SK-N-SH (cell line): Measurements from ENCODE around the gene C4B.
"Not testable (repeated sequence)": the region's sequence is repeated elsewhere in the genome, so short reads cannot be mapped to it uniquely, and the experiment has no call there.

Experiments
- EZH2phosphoT487 ChIP-seq: fragments of 200-600 bp; sonication (generic); IDR thresholded peaks from 2 replicates; pipeline ENCODE4 v1.6.1; 2017; ENCODE audit warnings: low read depth, mixed run types, mild to moderate bottlenecking, antibody characterized with exemption, moderate library complexity, borderline replicate concordance
- SIN3A ChIP-seq: IDR thresholded peaks from 2 replicates; pipeline ENCODE4 v1.6.1; 2012; ENCODE audit warnings: low read depth, mild to moderate bottlenecking, low read length, moderate library complexity, borderline replicate concordance
- TF ChIP-seq, protein P1 (sequence below): IDR thresholded peaks from 2 replicates; pipeline ENCODE4 v1.4.0; 2012; ENCODE audit warnings: low read depth, borderline replicate concordance
- TF ChIP-seq, protein P2 (sequence below): fragments of 200-600 bp; sonication (generic); IDR thresholded peaks from 2 replicates; pipeline ENCODE4 v1.6.1; 2017; ENCODE audit warnings: antibody characterized with exemption, mild to moderate bottlenecking, moderate library complexity

DNA sequence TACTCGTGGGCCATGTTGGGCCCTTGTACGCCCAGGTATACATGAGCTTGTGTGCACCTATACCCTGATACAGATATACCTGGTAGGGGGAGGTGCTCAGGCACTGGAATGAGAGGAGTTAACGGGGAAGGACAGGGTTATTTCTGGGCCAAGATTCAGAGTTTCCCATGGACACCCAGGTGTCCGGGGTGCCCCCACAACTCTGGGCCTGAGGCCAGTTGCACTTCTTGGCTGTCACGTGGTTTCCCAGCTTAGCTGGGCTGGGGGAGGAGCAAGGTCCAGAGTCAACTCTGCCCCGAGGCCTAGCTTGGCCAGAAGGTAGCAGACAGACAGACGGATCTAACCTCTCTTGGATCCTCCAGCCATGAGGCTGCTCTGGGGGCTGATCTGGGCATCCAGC, 32.9 kb upstream of the C4B start, which contains the start of gene C4A:
- not testable (repeated sequence) for TF ChIP-seq SIN3A, EZH2phosphoT487
- TF ChIP-seq, protein P1, sequence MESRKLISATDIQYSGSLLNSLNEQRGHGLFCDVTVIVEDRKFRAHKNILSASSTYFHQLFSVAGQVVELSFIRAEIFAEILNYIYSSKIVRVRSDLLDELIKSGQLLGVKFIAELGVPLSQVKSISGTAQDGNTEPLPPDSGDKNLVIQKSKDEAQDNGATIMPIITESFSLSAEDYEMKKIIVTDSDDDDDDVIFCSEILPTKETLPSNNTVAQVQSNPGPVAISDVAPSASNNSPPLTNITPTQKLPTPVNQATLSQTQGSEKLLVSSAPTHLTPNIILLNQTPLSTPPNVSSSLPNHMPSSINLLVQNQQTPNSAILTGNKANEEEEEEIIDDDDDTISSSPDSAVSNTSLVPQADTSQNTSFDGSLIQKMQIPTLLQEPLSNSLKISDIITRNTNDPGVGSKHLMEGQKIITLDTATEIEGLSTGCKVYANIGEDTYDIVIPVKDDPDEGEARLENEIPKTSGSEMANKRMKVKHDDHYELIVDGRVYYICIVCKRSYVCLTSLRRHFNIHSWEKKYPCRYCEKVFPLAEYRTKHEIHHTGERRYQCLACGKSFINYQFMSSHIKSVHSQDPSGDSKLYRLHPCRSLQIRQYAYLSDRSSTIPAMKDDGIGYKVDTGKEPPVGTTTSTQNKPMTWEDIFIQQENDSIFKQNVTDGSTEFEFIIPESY = not testable (repeated sequence)
- TF ChIP-seq, protein P2, sequence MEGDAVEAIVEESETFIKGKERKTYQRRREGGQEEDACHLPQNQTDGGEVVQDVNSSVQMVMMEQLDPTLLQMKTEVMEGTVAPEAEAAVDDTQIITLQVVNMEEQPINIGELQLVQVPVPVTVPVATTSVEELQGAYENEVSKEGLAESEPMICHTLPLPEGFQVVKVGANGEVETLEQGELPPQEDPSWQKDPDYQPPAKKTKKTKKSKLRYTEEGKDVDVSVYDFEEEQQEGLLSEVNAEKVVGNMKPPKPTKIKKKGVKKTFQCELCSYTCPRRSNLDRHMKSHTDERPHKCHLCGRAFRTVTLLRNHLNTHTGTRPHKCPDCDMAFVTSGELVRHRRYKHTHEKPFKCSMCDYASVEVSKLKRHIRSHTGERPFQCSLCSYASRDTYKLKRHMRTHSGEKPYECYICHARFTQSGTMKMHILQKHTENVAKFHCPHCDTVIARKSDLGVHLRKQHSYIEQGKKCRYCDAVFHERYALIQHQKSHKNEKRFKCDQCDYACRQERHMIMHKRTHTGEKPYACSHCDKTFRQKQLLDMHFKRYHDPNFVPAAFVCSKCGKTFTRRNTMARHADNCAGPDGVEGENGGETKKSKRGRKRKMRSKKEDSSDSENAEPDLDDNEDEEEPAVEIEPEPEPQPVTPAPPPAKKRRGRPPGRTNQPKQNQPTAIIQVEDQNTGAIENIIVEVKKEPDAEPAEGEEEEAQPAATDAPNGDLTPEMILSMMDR = not testable (repeated sequence)
